DOHH2 (cell line): ENCODE measurements around the gene BHLHA9.

Experiments used
- H3F3A ChIP-seq: fragments of 200-600 bp; sonication (generic), shearing (Covaris generic); 2 replicates; pipeline ENCODE4 v1.6.0; 2016; ENCODE audit warnings: antibody characterized with exemption, mild to moderate bottlenecking; ENCODE audit not compliant: control insufficient read depth, insufficient read depth
- H3K27ac ChIP-seq: fragments of 200-600 bp; sonication (generic); 2 replicates; pipeline ENCODE4 v1.5.1; 2014; ENCODE audit warnings: low read depth, mild to moderate bottlenecking, low read length, moderate library complexity
- H3K27me3 ChIP-seq: fragments of 200-600 bp; sonication (generic); 2 replicates; pipeline ENCODE4 v1.6.1; 2014; ENCODE audit warnings: mild to moderate bottlenecking, low read length, mixed read lengths; ENCODE audit not compliant: control insufficient read depth
- H3K36me3 ChIP-seq: fragments of 200-600 bp; sonication (generic); 2 replicates; pipeline ENCODE4 v1.6.1; 2014; ENCODE audit warnings: mild to moderate bottlenecking, low read length, moderate library complexity, mixed read lengths; ENCODE audit not compliant: control insufficient read depth
- H3K4me1 ChIP-seq: fragments of 200-600 bp; sonication (generic); 2 replicates; pipeline ENCODE4 v1.6.1; 2014; ENCODE audit warnings: mild to moderate bottlenecking, low read length, mixed read lengths; ENCODE audit not compliant: control insufficient read depth
- H3K4me2 ChIP-seq: fragments of 200-600 bp; sonication (generic); 2 replicates; pipeline ENCODE4 v1.6.0; 2014; ENCODE audit warnings: mild to moderate bottlenecking, low read length, moderate library complexity
- H3K4me3 ChIP-seq: fragments of 200-600 bp; sonication (generic); 2 replicates; pipeline ENCODE4 v1.5.1; 2014; ENCODE audit warnings: mild to moderate bottlenecking, low read length, mixed read lengths
- H3K79me2 ChIP-seq: fragments of 200-600 bp; sonication (generic); 2 replicates; pipeline ENCODE4 v1.6.1; 2014; ENCODE audit warnings: mild to moderate bottlenecking, low read length, mixed read lengths; ENCODE audit not compliant: control insufficient read depth
- H3K9me2 ChIP-seq: fragments of 200-600 bp; sonication (generic); replicated peaks from 2 replicates; pipeline ENCODE4 v1.6.1; 2014; ENCODE audit warnings: mild to moderate bottlenecking, low read length, mixed read lengths; ENCODE audit not compliant: control insufficient read depth
- H3K9me3 ChIP-seq: fragments of 200-600 bp; sonication (generic); 2 replicates; pipeline ENCODE4 v1.6.1; 2014; ENCODE audit warnings: antibody characterized with exemption, low read length, mixed read lengths; ENCODE audit not compliant: control insufficient read depth, insufficient read depth
- H4K20me1 ChIP-seq: fragments of 200-600 bp; sonication (generic); 2 replicates; pipeline ENCODE4 v1.6.0; 2014; ENCODE audit warnings: low read depth, mild to moderate bottlenecking, antibody characterized with exemption, low read length, moderate library complexity; ENCODE audit not compliant: control insufficient read depth, insufficient read depth
- CTCF ChIP-seq: fragments of 200-600 bp; sonication (generic); IDR thresholded peaks from one replicate; pipeline ENCODE4 v1.5.1; 2014; ENCODE audit warnings: antibody characterized with exemption, mild to moderate bottlenecking, low read depth, low read length; ENCODE audit not compliant: poor library complexity, severe bottlenecking
- EZH2phosphoT487 ChIP-seq: fragments of 200-600 bp; sonication (generic); IDR thresholded peaks from 2 replicates; pipeline ENCODE4 v1.6.1; 2017; ENCODE audit warnings: borderline replicate concordance, mild to moderate bottlenecking, antibody characterized with exemption, low read length, moderate library complexity, mixed read lengths

BHLHA9 gene

GRCh38 chr17:1229349-1229899 lies 40.8 kb upstream of the BHLHA9 start:
- H3K36me3 ChIP-seq: peaks cover 34% of the 10 kb centered on the region
- no peaks in the 10 kb centered on the region for H3K9me3 ChIP-seq
- peaks cover 38% of the 10 kb centered on the region for H3K4me1 ChIP-seq
- peak overlapping the region; percentile 100 for H3K4me2 ChIP-seq
- TF ChIP-seq EZH2phosphoT487 (no peak), CTCF (no peak)
- H3K79me2 ChIP-seq: peaks cover 56% of the 10 kb centered on the region
- peaks cover 32% of the 10 kb centered on the region for H4K20me1 ChIP-seq
- H3K4me3 ChIP-seq: peak overlapping the region; percentile 100
- H3K9me2 ChIP-seq: no peaks in the 10 kb centered on the region
- H3F3A ChIP-seq: peaks cover 6% of the 10 kb centered on the region; the same call in 1 of the 2 replicates
- H3K27me3 ChIP-seq: peaks cover 29% of the 10 kb centered on the region
- peak overlapping the region; percentile 86 for H3K27ac ChIP-seq

- Histone ChIP-seq H3K4me3 (peak overlapping the region; percentile 100), H3K4me1 (peaks cover 35% of the 10 kb centered on the region), H3K79me2 (peaks cover 50% of the 10 kb centered on the region), H3K36me3 (peaks cover 32% of the 10 kb centered on the region), H3K27me3 (peaks cover 30% of the 10 kb centered on the region), H3K4me2 (peak overlapping the region; percentile 100), H3K9me3 (no peaks in the 10 kb centered on the region), H3K27ac (peak overlapping the region; percentile 86; the same call in 1 of the 2 replicates), H3F3A (peaks cover 6% of the 10 kb centered on the region; the same call in 1 of the 2 replicates), H4K20me1 (peaks cover 30% of the 10 kb centered on the region), H3K9me2 (no peaks in the 10 kb centered on the region)
- TF ChIP-seq CTCF: no peak
- TF ChIP-seq EZH2phosphoT487: no peak
Observed at GRCh38 chr17:1229900-1230501, 40.2 kb upstream of the BHLHA9 start.

- no peak overlapping the region for H3K4me2 ChIP-seq
- peaks cover 3% of the 10 kb centered on the region; the same call in 1 of the 2 replicates for H3F3A ChIP-seq
- no peaks in the 10 kb centered on the region for H3K9me3 ChIP-seq
- peaks cover 18% of the 10 kb centered on the region for H3K36me3 ChIP-seq
- no peaks in the 10 kb centered on the region for H3K9me2 ChIP-seq
- peaks cover 35% of the 10 kb centered on the region for H3K79me2 ChIP-seq
- H3K27me3 ChIP-seq: peaks cover 30% of the 10 kb centered on the region
- no peak for TF ChIP-seq EZH2phosphoT487
- TF ChIP-seq CTCF: no peak
- peaks cover 20% of the 10 kb centered on the region for H3K4me1 ChIP-seq
- no peak overlapping the region for H3K4me3 ChIP-seq
- no peak overlapping the region for H3K27ac ChIP-seq
- peaks cover 16% of the 10 kb centered on the region for H4K20me1 ChIP-seq
Observed at GRCh38 chr17:1231456-1231855, 38.8 kb upstream of the BHLHA9 start.
